BJ (cell line): ENCODE measurements around the gene TMEM51. TPM values are rescaled to one million over a fixed set of nuclear protein-coding genes. Genes with fewer than 3 reads are reported as not detected.

Source experiments
- CTCF ChIA-PET: fragments of 350-600 bp; formaldehyde crosslinking; extraction: SDS; loops from one replicate; lab custom pipeline; 2021; ENCODE audit warnings: antibody characterized with exemption, inconsistent platforms; lab: Yijun Ruan, JAX
- POLR2A ChIA-PET: fragments of 300-600 bp; sonication (Branson Sonifier 250); formaldehyde crosslinking; extraction: SDS; loops from one replicate; lab custom pipeline; 2021; ENCODE audit warnings: antibody characterized with exemption; lab: Charles Lee
- DNase-seq: peaks from one replicate; pipeline ENCODE4 v3.0.0-alpha.2; 2011; ENCODE audit warnings: low read depth
- H3K27me3 ChIP-seq: 2 replicates; pipeline ENCODE4 v1.6.0; 2011; ENCODE audit warnings: low read length; ENCODE audit not compliant: control insufficient read depth, insufficient read depth
- H3K36me3 ChIP-seq: 2 replicates; pipeline ENCODE4 v1.5.1; 2011; ENCODE audit warnings: low read length; ENCODE audit not compliant: control insufficient read depth, insufficient read depth
- H3K4me3 ChIP-seq: 2 replicates; pipeline ENCODE4 v1.5.1; 2011; ENCODE audit warnings: low read depth, mild to moderate bottlenecking, control low read depth, low read length
- CTCF ChIP-seq: IDR thresholded peaks from 2 replicates; pipeline ENCODE4 v1.5.1; 2011; ENCODE audit warnings: low read depth, mild to moderate bottlenecking, control low read depth, inconsistent platforms, low read length, moderate library complexity; ENCODE audit not compliant: insufficient read depth
- polyA plus RNA-seq: library from polyadenylated mRNA; depleted of rRNA; stranded (reverse); fragments of >200 nt; gene quantifications from 2 replicates; pipeline ENCODE4 v1.2.3, GENCODE V29; 2011

TMEM51 gene
- polyA plus RNA-seq, 1 experiment = 2.0 TPM

DNA sequence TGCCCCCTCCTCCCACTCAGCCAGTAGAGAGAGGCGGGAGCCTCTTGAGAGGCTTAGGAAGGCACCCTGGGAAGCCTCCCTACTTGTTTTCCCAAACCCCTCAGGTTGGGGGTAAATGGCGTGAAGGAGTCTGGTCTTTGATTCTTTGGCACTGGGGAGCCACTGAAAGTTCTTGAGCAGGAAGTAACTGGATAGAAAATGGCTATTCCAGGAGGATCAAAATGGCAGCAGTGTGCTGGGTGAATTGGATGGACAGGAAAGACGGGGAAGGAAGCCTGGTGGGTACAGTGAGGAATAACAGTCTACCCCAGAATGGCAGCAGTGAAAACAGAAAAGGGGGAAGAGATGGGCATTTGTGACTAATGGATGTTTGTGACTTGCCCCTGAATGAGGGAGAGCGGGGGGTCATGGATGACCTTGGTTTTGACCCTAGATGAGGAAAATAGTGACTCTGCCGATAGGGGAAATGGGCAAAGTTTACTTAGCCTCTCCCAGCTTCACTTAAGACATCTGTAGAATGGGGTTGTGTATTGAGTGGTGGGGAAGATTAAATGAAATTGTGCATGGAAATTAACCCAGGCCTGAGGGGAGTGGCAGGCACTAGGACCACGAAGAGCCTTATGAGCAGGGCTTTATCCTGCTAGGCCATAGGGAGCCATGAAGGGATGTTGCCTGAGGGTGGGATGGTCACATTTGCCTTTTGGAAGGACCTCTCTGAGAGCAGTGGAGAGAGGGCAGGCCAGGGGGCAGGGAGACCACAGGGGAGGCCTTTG, 32.7 kb downstream of the TMEM51 start:
- ChIA-PET POLR2A (no interaction called here), CTCF (no interaction called here)
- no peak overlapping the region for H3K4me3 ChIP-seq
- no peak for DNase-seq
- no peaks in the 10 kb centered on the region; the same call in 1 of the 2 replicates for H3K27me3 ChIP-seq
- no peaks in the 10 kb centered on the region for H3K36me3 ChIP-seq
- TF ChIP-seq CTCF = no peak

GRCh38 chr1:15186846-15187151, 33.3 kb downstream of the TMEM51 start:
- DNase-seq = no peak
- Histone ChIP-seq H3K27me3 (no peaks in the 10 kb centered on the region; the same call in 1 of the 2 replicates), H3K4me3 (no peak overlapping the region), H3K36me3 (no peaks in the 10 kb centered on the region)
- ChIA-PET POLR2A (no interaction called here), CTCF (no interaction called here)
- TF ChIP-seq CTCF = no peak

DNA sequence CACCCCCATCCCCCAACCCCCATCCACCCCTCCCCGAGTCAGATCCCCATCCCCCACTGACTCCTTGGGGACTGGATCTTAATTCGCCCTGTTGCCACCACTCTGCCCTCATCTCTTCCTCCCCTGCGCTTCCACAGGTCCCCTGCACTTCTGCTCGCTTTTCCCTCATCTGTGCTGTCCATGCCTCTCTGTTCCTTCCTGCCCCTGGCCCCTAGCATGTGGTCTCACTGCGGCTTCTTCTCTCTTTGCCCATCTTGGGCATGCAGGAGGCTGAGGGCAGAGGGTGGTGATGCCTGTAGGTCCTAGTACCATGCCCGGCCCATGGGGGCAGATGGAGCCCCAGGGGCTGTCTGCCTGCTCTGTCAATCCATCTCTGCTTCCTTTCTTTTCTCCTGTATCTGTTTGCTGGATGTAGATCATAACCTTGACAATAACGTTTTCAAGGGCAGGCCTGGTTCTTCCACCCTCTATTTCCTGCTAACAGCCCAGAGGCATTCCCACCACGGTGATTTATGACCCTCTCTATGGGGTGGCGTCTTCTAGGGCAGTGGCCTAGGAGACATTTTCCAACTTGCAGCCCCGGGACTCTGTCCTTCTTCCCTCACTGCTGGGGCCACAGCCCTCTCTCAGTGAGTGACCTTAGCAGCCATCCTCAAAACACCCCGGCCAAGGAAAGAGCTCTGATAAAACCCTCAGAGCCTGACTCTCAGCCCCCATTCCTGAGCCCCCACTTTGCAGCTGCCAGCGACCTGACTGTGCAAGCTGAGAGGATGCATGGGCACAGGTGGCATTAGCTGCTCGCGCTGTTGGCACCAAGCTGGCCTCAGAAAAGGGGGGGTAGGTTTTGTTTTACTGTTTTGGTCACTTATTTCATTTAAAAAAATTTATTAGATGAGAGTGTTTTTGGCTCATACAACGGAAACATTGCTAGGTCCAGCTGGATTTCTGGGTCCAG, 33.9 kb downstream of the TMEM51 start:
- Histone ChIP-seq H3K36me3 (no peaks in the 10 kb centered on the region), H3K4me3 (no peak overlapping the region), H3K27me3 (no peaks in the 10 kb centered on the region; the same call in 1 of the 2 replicates)
- ChIA-PET CTCF (no interaction called here), POLR2A (no interaction called here)
- no peak for DNase-seq
- no peak for TF ChIP-seq CTCF

DNA sequence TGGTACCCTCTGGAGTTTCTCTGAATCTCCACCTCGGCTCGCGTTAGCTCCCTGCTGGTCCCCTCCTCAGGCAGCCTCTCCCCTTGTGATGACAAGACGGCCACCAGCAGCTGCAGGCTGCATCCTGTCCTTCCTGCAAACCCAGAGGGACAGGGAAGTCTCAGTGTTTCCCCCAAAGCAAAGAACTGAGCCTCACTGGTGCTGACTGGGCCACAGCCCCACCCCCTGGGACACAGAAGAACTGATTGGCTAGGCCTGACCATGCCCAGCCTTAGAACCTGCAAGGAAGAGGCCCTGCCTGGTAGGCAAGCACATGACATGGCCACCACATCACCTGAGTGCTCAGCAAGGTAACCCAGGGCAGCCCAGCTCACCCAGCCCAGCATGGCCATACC, 34.6 kb downstream of the TMEM51 start:
- CTCF ChIA-PET = no interaction called here

More for the DNA sequence above, 34.6 kb downstream of the TMEM51 start:
- POLR2A ChIA-PET = no interaction called here
- Histone ChIP-seq H3K27me3 (no peaks in the 10 kb centered on the region; the same call in 1 of the 2 replicates), H3K4me3 (no peak overlapping the region), H3K36me3 (no peaks in the 10 kb centered on the region)
- TF ChIP-seq CTCF = no peak
- no peak for DNase-seq
